ENCODE results near the gene DPEP2NB.

DNA sequence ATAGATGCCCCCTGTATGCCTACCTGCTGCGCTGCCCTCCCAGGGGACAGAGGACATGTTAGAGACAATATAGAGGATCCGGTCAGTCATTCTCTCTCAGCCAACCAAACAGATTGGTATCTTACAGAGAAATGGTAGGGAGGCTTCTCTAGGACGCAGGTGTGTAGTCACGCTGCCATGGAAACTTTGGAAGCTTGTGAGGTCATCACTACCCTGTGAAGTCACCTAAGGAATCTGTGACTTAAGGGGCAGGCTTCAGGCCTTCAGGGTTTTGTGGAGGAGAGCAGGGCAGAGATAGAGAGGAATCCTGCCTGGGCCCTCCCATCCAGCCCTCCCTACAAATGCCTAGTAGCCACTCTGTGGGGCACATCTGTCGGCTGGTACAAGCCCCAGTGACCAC is at the start of gene DPEP2NB:
- TF ChIP-seq, protein P1, sequence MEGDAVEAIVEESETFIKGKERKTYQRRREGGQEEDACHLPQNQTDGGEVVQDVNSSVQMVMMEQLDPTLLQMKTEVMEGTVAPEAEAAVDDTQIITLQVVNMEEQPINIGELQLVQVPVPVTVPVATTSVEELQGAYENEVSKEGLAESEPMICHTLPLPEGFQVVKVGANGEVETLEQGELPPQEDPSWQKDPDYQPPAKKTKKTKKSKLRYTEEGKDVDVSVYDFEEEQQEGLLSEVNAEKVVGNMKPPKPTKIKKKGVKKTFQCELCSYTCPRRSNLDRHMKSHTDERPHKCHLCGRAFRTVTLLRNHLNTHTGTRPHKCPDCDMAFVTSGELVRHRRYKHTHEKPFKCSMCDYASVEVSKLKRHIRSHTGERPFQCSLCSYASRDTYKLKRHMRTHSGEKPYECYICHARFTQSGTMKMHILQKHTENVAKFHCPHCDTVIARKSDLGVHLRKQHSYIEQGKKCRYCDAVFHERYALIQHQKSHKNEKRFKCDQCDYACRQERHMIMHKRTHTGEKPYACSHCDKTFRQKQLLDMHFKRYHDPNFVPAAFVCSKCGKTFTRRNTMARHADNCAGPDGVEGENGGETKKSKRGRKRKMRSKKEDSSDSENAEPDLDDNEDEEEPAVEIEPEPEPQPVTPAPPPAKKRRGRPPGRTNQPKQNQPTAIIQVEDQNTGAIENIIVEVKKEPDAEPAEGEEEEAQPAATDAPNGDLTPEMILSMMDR (conservative IDR thresholded peaks at IDR 0.05; ENCODE audit: low read length) = no peak
- no peak for TF ChIP-seq EZH2phosphoT487 (IDR thresholded peaks at IDR 0.05; ENCODE audit: borderline replicate concordance)

All from Loucy (cell line).